Measurements from ENCODE around the gene SAMD4A.

The SAMD4A gene

GRCh38 chr14:54664961-54665360, 98.0 kb downstream of the SAMD4A start:
- no peak for DNase-seq

DNA sequence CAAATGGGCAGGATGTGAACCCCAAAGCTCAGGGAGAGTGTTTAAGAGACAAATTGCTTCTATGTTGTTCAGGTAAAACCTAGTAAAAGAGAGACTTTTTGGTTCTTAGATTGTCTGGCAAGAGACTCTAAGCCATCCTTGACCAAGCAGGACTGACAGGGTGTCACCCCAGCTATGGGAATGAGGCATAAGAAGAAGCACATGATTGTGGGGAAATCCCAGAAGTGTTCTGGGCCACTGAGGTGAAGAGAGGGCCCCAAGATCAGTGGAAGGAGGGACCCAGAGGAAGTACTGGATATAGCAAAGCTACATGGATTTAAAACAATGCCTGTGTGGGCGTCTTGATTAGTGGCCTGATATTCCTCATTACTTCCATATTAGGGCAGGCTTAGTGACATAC, 99.0 kb downstream of the SAMD4A start:
- DNase-seq = no peak

GRCh38 chr14:54667026-54667744, 100.3 kb downstream of the SAMD4A start:
- DNase-seq = no peak

DNA sequence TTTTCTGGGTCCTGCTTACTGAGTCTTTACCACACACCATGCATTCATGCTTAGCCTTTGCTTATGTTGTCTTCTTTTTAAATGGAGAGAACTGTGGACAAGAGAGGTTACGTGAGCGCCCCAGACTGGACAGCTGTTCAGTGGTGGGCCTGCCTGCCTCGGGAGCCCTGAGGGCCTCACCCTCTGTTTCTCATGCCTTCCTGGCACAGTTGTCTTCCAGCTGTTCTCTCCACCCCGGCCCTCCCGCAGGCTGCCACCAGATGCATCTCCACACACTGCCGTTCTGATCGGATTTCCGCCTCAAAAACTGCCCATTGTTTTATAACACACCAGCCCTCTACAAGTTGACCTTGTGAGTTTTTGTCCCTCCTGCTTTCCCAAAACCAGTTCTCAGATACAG, 100.8 kb downstream of the SAMD4A start:
- DNase-seq = no peak

- no peak for DNase-seq
These were observed 103.0 kb downstream of the SAMD4A start for GRCh38 chr14:54669721-54670561.

GRCh38 chr14:54671537-54671936, 104.6 kb downstream of the SAMD4A start:
- no peak for DNase-seq

DNA sequence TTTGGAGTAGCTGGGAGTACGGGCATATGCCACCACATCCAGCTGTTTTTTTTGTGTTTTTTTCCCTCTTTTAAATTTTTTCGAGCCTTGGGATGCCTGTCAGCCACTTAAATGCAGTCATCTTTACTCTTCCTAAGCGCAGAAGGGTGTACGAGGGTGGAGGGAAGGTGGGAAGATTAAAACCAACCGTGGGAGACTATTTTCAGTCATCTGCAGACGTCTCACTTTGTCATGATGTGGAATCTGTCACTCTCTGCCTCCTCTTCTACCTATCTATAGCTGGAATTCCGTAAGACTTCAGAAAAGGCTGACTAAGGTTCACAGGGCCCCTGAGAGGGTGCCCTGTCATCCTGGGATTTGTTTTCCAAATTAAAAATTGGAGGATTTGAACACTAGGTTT, 105.3 kb downstream of the SAMD4A start:
- DNase-seq = no peak

- no peak for DNase-seq
These were observed 105.8 kb downstream of the SAMD4A start for GRCh38 chr14:54672688-54673087.

- no peak for DNase-seq
These were observed 106.5 kb downstream of the SAMD4A start for GRCh38 chr14:54673193-54674045.

DNA sequence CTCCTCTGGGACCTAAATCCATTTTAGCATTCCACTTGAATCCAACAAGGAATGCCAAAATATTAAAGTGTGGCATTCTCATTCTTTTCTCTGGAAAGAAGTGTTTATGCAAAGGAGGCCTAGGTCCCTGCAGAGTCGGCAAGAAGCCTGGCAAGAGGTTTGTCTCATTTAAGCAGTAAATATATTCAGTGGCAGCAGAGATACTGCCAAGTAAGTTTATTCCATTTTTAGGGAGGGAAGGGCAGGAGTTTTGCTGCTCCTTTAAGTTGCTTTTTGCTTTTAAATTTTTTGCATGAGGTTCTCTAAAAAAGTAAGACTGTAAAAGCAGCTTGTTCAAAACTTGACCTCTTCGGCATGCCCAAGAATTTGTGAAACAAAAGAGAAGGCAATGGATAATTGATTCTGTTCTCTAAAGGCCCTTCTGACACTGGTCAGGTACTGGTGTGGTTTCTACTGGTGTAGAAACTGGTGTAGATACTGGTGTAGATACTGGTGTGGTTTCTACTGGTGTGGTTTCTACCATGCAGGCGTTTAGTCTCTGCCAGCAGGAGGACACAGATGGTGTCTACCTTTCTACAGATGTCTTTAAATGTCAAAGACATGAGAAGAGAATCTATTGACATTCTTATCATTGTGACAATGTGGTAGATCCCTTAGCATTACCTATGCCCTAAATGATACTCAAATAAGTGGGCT, 107.3 kb downstream of the SAMD4A start:
- DNase-seq = no peak

- DNase-seq = no peak
These were observed 108.6 kb downstream of the SAMD4A start for GRCh38 chr14:54675236-54676128.

GRCh38 chr14:54676812-54677708, 110.1 kb downstream of the SAMD4A start:
- DNase-seq = no peak

- DNase-seq = no peak
These were observed 113.7 kb downstream of the SAMD4A start for GRCh38 chr14:54680651-54681050.

DNA sequence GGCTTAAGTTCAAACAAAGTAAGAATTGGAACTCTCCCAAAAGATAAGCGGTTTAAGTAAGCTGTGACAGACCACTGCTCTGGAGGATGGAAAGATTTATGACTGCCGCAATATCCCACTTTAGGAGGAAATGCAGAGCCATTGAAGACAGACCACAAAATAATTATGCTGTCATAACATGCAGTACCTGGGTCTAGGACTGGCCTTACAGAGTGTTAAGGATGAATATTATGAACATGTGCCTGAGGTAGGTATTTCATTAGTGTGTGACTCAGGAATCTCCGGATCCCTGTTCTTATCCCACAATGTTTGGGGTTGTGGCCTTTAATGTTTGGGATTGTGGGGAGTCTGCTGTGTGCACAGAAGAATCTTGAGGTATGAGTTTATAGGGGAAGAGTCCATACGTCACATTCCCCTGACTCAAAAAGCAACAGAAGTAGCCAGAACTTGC, 114.9 kb downstream of the SAMD4A start:
- no peak for DNase-seq

- DNase-seq = no peak
These were observed 115.7 kb downstream of the SAMD4A start for GRCh38 chr14:54682578-54682977.

DNA sequence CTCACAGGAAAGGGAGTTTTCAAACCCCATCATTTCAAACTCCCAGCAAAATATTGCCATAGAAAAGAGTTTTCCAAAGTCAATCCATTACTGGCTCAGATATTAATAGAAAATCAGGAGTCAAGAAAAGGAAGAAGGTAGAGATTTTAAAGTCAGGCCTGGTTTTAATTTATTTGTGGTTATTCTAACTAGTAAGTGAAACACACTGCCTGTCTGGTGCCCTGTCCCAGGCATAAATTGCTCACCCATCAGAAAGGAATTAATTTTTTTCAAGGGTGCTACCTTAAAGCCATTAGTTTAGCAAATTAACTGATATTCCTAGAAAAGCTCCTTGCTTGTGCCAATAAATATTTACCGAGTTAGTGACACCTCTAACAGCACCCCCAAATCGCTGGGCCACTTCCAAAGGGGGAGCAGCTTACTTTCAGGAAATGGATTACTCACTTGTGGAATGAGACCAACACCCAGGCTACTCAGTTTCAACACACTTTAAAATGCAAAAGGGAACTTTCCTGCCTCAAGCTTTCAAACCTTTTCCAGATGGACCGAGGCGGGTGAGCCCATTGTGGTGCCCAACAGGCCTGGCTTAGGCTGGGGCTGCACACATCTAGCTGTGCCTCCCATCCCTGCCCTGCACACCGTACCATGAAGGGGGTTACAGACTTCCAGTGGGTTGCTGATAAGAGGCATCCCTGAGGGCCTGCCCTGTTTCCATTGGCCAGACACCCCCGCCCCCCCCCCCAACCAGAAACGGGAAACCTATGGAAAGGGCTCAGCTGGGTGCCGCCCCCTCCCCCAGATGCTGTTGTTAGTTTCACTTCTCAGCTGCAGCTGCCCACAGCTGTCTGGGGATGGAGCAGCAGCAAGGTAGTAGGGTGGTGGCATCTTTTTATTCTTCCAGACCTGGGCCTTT, 117.2 kb downstream of the SAMD4A start:
- DNase-seq = no peak

DNA sequence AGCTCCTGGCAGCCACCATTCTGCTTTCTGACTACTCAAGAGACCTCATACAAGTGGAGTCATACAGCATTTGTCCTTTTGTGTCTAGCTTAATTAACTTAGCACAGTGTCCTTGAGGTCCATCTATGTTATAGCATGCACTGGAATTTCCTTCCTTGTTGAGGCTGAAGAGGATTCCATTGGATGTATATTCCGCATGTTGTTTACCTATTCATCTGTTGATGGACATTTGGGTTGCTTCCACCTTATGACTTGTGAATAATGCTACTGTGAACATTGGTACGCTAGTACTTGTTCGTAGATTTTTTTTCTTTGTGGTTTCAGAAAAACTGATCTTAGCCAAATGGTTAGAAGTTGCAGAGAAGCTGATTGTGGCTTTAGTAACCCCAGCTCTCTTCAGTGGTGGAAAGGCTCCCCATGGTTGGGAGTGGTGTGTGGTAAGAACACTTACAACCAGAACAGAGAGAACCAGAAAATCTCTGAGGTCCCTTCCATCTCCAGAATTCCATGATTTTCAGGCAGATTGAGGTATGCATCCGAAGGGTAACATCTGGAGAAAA, 118.4 kb downstream of the SAMD4A start:
- DNase-seq = no peak

GRCh38 chr14:54686219-54686870, 119.4 kb downstream of the SAMD4A start:
- no peak for DNase-seq
